Measurements from ENCODE around the gene CIPC.

Gene CIPC

GRCh38 chr14:77064521-77065178 lies 33.4 kb upstream of the CIPC start:
- H3K4me1 Mint-ChIP-seq: peaks cover 24% of the 10 kb centered on the region
- H3K36me3 Mint-ChIP-seq: no peaks in the 10 kb centered on the region
- ATAC-seq (ENCODE audit: low read depth): no peak
- H3K27ac Mint-ChIP-seq: peak overlapping the region; percentile 52
- no peak for DNase-seq (ENCODE audit: low spot score in 2 of 2)
- H3K4me3 Mint-ChIP-seq: peak overlapping the region; percentile 57
- H3K9me3 Mint-ChIP-seq: no peaks in the 10 kb centered on the region
- no peaks in the 10 kb centered on the region for H3K27me3 Mint-ChIP-seq

- DNase-seq (ENCODE audit: low spot score in 2 of 2) (no peak), ATAC-seq (ENCODE audit: low read depth) (peak; percentile 62)
- Mint-ChIP-seq H3K36me3 (no peaks in the 10 kb centered on the region), H3K27me3 (peaks cover 2% of the 10 kb centered on the region), H3K4me1 (peaks cover 29% of the 10 kb centered on the region), H3K27ac (no peak overlapping the region), H3K4me3 (peak overlapping the region; percentile 34), H3K9me3 (no peaks in the 10 kb centered on the region)
Observed at GRCh38 chr14:77065851-77066577, 32.0 kb upstream of the CIPC start.

GRCh38 chr14:77066578-77067172 lies 31.4 kb upstream of the CIPC start:
- Mint-ChIP-seq H3K27me3 (peaks cover 2% of the 10 kb centered on the region), H3K36me3 (no peaks in the 10 kb centered on the region), H3K9me3 (no peaks in the 10 kb centered on the region), H3K4me1 (peaks cover 29% of the 10 kb centered on the region), H3K27ac (no peak overlapping the region), H3K4me3 (no peak overlapping the region)
- no peak for DNase-seq (ENCODE audit: low spot score in 2 of 2)
- ATAC-seq (ENCODE audit: low read depth): no peak

GRCh38 chr14:77067632-77068516 lies 30.2 kb upstream of the CIPC start:
- H3K36me3 Mint-ChIP-seq: no peaks in the 10 kb centered on the region
- H3K27ac Mint-ChIP-seq: no peak overlapping the region
- no peaks in the 10 kb centered on the region for H3K9me3 Mint-ChIP-seq
- DNase-seq (ENCODE audit: low spot score in 2 of 2): peak; percentile 48 to 54
- H3K27me3 Mint-ChIP-seq: peaks cover 2% of the 10 kb centered on the region
- peak; percentile 72 for ATAC-seq (ENCODE audit: low read depth)
- no peak overlapping the region for H3K4me3 Mint-ChIP-seq
- peaks cover 29% of the 10 kb centered on the region for H3K4me1 Mint-ChIP-seq

GRCh38 chr14:77068517-77069200 lies 29.4 kb upstream of the CIPC start:
- Mint-ChIP-seq H3K9me3 (no peaks in the 10 kb centered on the region), H3K27ac (no peak overlapping the region), H3K36me3 (no peaks in the 10 kb centered on the region), H3K4me1 (peaks cover 23% of the 10 kb centered on the region), H3K4me3 (no peak overlapping the region), H3K27me3 (peaks cover 2% of the 10 kb centered on the region)
- no peak for ATAC-seq (ENCODE audit: low read depth)
- no peak for DNase-seq (ENCODE audit: low spot score in 2 of 2)

GRCh38 chr14:77069551-77069950 lies 28.5 kb upstream of the CIPC start:
- DNase-seq (ENCODE audit: low spot score in 2 of 2) (no peak), ATAC-seq (ENCODE audit: low read depth) (no peak)
- Mint-ChIP-seq H3K27me3 (peaks cover 2% of the 10 kb centered on the region), H3K4me3 (no peak overlapping the region), H3K4me1 (peaks cover 21% of the 10 kb centered on the region), H3K27ac (no peak overlapping the region), H3K36me3 (no peaks in the 10 kb centered on the region), H3K9me3 (no peaks in the 10 kb centered on the region)

- H3K4me1 Mint-ChIP-seq: peaks cover 11% of the 10 kb centered on the region
- H3K27me3 Mint-ChIP-seq: peaks cover 2% of the 10 kb centered on the region
- H3K36me3 Mint-ChIP-seq: no peaks in the 10 kb centered on the region
- ATAC-seq (ENCODE audit: low read depth) (no peak), DNase-seq (ENCODE audit: low spot score in 2 of 2) (no peak)
- no peaks in the 10 kb centered on the region for H3K9me3 Mint-ChIP-seq
- H3K27ac Mint-ChIP-seq: no peak overlapping the region
- no peak overlapping the region for H3K4me3 Mint-ChIP-seq
Observed at GRCh38 chr14:77071938-77072388, 26.1 kb upstream of the CIPC start.

GRCh38 chr14:77074969-77075368 lies 23.1 kb upstream of the CIPC start:
- Mint-ChIP-seq H3K36me3 (peaks cover 2% of the 10 kb centered on the region), H3K27me3 (peaks cover 2% of the 10 kb centered on the region), H3K4me3 (no peak overlapping the region), H3K4me1 (peaks cover 10% of the 10 kb centered on the region), H3K27ac (no peak overlapping the region), H3K9me3 (no peaks in the 10 kb centered on the region)
- no peak for ATAC-seq (ENCODE audit: low read depth)
- DNase-seq (ENCODE audit: low spot score in 2 of 2): no peak

- H3K27ac Mint-ChIP-seq: no peak overlapping the region
- no peak for DNase-seq (ENCODE audit: low spot score in 2 of 2)
- H3K27me3 Mint-ChIP-seq: no peaks in the 10 kb centered on the region
- peaks cover 2% of the 10 kb centered on the region for H3K36me3 Mint-ChIP-seq
- peaks cover 2% of the 10 kb centered on the region for H3K9me3 Mint-ChIP-seq
- H3K4me3 Mint-ChIP-seq: no peak overlapping the region
- H3K4me1 Mint-ChIP-seq: peaks cover 9% of the 10 kb centered on the region
- no peak for ATAC-seq (ENCODE audit: low read depth)
Observed at GRCh38 chr14:77076113-77076631, 21.9 kb upstream of the CIPC start.

GRCh38 chr14:77077040-77077439 lies 21.0 kb upstream of the CIPC start:
- DNase-seq (ENCODE audit: low spot score in 2 of 2) (no peak), ATAC-seq (ENCODE audit: low read depth) (no peak)
- peaks cover 2% of the 10 kb centered on the region for H3K36me3 Mint-ChIP-seq
- H3K4me3 Mint-ChIP-seq: no peak overlapping the region
- H3K4me1 Mint-ChIP-seq: peaks cover 11% of the 10 kb centered on the region
- peaks cover 2% of the 10 kb centered on the region for H3K9me3 Mint-ChIP-seq
- H3K27me3 Mint-ChIP-seq: no peaks in the 10 kb centered on the region
- H3K27ac Mint-ChIP-seq: no peak overlapping the region

GRCh38 chr14:77082356-77082755 lies 15.7 kb upstream of the CIPC start:
- no peak for DNase-seq (ENCODE audit: low spot score in 2 of 2)
- Mint-ChIP-seq H3K4me1 (peaks cover 22% of the 10 kb centered on the region), H3K36me3 (peaks cover 2% of the 10 kb centered on the region), H3K9me3 (peaks cover 2% of the 10 kb centered on the region), H3K27me3 (peaks cover 4% of the 10 kb centered on the region), H3K27ac (peak overlapping the region; percentile 51), H3K4me3 (no peak overlapping the region)
- ATAC-seq (ENCODE audit: low read depth): no peak

- Mint-ChIP-seq H3K4me3 (no peak overlapping the region), H3K9me3 (peaks cover 2% of the 10 kb centered on the region), H3K27ac (peak overlapping the region; percentile 49), H3K4me1 (peaks cover 22% of the 10 kb centered on the region), H3K36me3 (peaks cover 2% of the 10 kb centered on the region), H3K27me3 (peaks cover 4% of the 10 kb centered on the region)
- DNase-seq (ENCODE audit: low spot score in 2 of 2) (no peak), ATAC-seq (ENCODE audit: low read depth) (no peak)
Observed at GRCh38 chr14:77083082-77083481, 15.0 kb upstream of the CIPC start.

- DNase-seq (ENCODE audit: low spot score in 2 of 2) (no peak), ATAC-seq (ENCODE audit: low read depth) (no peak)
- Mint-ChIP-seq H3K4me1 (peaks cover 20% of the 10 kb centered on the region), H3K4me3 (no peak overlapping the region), H3K36me3 (no peaks in the 10 kb centered on the region), H3K27me3 (peaks cover 4% of the 10 kb centered on the region), H3K27ac (peak overlapping the region; percentile 89), H3K9me3 (peaks cover 2% of the 10 kb centered on the region)
Observed at GRCh38 chr14:77084985-77085384, 13.1 kb upstream of the CIPC start.
